OCI-LY7 (cell line): ENCODE data around the gene CCT5. TPM values are rescaled to one million over a fixed set of nuclear protein-coding genes. Genes with fewer than 3 reads are reported as not detected.

Source experiments
- BruUV-seq: library from RNA; stranded (reverse); fragments of 400-500 nt; replicated peaks from 2 replicates; lab custom pipeline; 2021; lab: Mats Ljungman, UMichigan
- CTCF ChIA-PET: fragments of 300-600 bp; sonication (Branson Sonifier 250); formaldehyde crosslinking; loops from one replicate; lab custom pipeline; 2022; ENCODE audit warnings: antibody characterized with exemption; ENCODE audit not compliant: unreplicated experiment; lab: Charles Lee
- POLR2A ChIA-PET: fragments of 300-600 bp; sonication (Branson Sonifier 250); formaldehyde crosslinking; loops from one replicate; lab custom pipeline; 2022; ENCODE audit warnings: antibody characterized with exemption; lab: Charles Lee
- DNase-seq: peaks from one replicate; pipeline ENCODE4 v3.0.0-alpha.2; 2015; ENCODE audit warnings: low spot score
- H2AFZ ChIP-seq: fragments of 200-600 bp; sonication (generic), shearing (Covaris generic); 2 replicates; pipeline ENCODE4 v1.6.1; 2014; ENCODE audit warnings: mild to moderate bottlenecking, antibody characterized with exemption, low read length, moderate library complexity
- H3K27ac ChIP-seq: fragments of 200-600 bp; sonication (generic); 2 replicates; pipeline ENCODE4 v1.5.1; 2014; ENCODE audit warnings: mixed run types, low read depth, mild to moderate bottlenecking, moderate library complexity, low read length, inconsistent platforms; ENCODE audit not compliant: poor library complexity, severe bottlenecking
- H3K36me3 ChIP-seq: fragments of 200-600 bp; sonication (generic); 2 replicates; pipeline ENCODE4 v1.6.1; 2014; ENCODE audit warnings: mild to moderate bottlenecking, antibody characterized with exemption, low read length, moderate library complexity, mixed read lengths; ENCODE audit not compliant: insufficient read depth
- H3K4me1 ChIP-seq: fragments of 200-600 bp; sonication (generic); 2 replicates; pipeline ENCODE4 v1.5.1; 2014; ENCODE audit warnings: mild to moderate bottlenecking, low read length; ENCODE audit not compliant: insufficient read depth, poor library complexity, severe bottlenecking
- H3K4me2 ChIP-seq: fragments of 200-600 bp; sonication (generic); 2 replicates; pipeline ENCODE4 v1.6.1; 2014; ENCODE audit warnings: mild to moderate bottlenecking, low read length
- H3K4me3 ChIP-seq: fragments of 200-600 bp; sonication (generic); 2 replicates; pipeline ENCODE4 v1.5.1; 2014; ENCODE audit warnings: mild to moderate bottlenecking, low read depth, low read length; ENCODE audit not compliant: poor library complexity, severe bottlenecking
- H3K79me2 ChIP-seq: fragments of 200-600 bp; sonication (generic); 2 replicates; pipeline ENCODE4 v1.6.1; 2016; ENCODE audit warnings: low read depth, mild to moderate bottlenecking, low read length, moderate library complexity, mixed read lengths; ENCODE audit not compliant: insufficient read depth
- H3K9me2 ChIP-seq: fragments of 200-600 bp; sonication (generic); 2 replicates; pipeline ENCODE4 v1.6.1; 2016; ENCODE audit warnings: mild to moderate bottlenecking, low read length, mixed read lengths; ENCODE audit not compliant: insufficient read depth
- H3K9me3 ChIP-seq: fragments of 200-600 bp; sonication (generic); 2 replicates; pipeline ENCODE4 v1.6.1; 2014; ENCODE audit warnings: mild to moderate bottlenecking, mixed run types, low read length, mixed read lengths
- H4K20me1 ChIP-seq: fragments of 200-600 bp; sonication (generic); 2 replicates; pipeline ENCODE4 v1.6.1; 2014; ENCODE audit warnings: mild to moderate bottlenecking, antibody characterized with exemption, low read length, moderate library complexity, mixed read lengths; ENCODE audit not compliant: insufficient read depth
- CTCF ChIP-seq: fragments of 200-600 bp; sonication (generic); conservative IDR thresholded peaks from 2 replicates; pipeline ENCODE4 v1.5.1; 2014; ENCODE audit warnings: mild to moderate bottlenecking, antibody characterized with exemption, low read length, moderate library complexity, mixed read lengths
- EZH2phosphoT487 ChIP-seq: fragments of 200-600 bp; sonication (generic); IDR thresholded peaks from 2 replicates; pipeline ENCODE4 v1.6.1; 2018; ENCODE audit warnings: low read depth, borderline replicate concordance, mild to moderate bottlenecking, mixed run types, antibody characterized with exemption, low read length, moderate library complexity, mixed read lengths
- intact Hi-C: fragments of 100-400 bp; cut with micrococcal nuclease; formaldehyde crosslinking; loops from one replicate; pipeline ENCODE4 v1.10.0; 2022; ENCODE audit not compliant: unreplicated experiment
- total RNA-seq, 2 experiments: library from RNA; depleted of rRNA in 1 of 2; stranded (reverse); fragments of >200 nt in 1 of 2; shearing (Covaris generic) in 1 of 2; gene quantifications; 2 replicates each; pipeline ENCODE4 v1.2.3, GENCODE V29; 2014 to 2022

The CCT5 gene
- total RNA-seq, 2 experiments from 2014 or later = 389 to 498 TPM

DNA sequence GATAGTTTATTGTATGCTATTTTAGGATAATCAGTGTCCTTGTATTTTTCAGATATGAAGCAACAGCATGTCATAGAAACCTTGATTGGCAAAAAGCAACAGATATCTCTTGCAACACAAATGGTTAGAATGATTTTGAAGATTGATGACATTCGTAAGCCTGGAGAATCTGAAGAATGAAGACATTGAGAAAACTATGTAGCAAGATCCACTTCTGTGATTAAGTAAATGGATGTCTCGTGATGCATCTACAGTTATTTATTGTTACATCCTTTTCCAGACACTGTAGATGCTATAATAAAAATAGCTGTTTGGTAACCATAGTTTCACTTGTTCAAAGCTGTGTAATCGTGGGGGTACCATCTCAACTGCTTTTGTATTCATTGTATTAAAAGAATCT lies 14.5 kb downstream of the CCT5 start:
- H3K9me2 ChIP-seq = no peaks in the 10 kb centered on the region
- intact Hi-C loops = no loop called here
- no peak overlapping the region for H3K4me2 ChIP-seq
- no peak overlapping the region for H2AFZ ChIP-seq
- no peaks in the 10 kb centered on the region for H3K4me1 ChIP-seq
- no peaks in the 10 kb centered on the region for H3K9me3 ChIP-seq
- DNase-seq = no peak
- H3K79me2 ChIP-seq = no peaks in the 10 kb centered on the region
- ChIA-PET CTCF (no interaction called here), POLR2A (interaction anchor here (0.7 to 1.7 kb wide), 3 partner anchors 9 to 397 kb away, joined by 4 to 9 read pairs (median 4); partner anchors contain the start of genes ATPSCKMT and CCT5)
- no peak overlapping the region for H3K27ac ChIP-seq
- no TSS peak for BruUV-seq
- TF ChIP-seq EZH2phosphoT487 = no peak
- TF ChIP-seq CTCF = no peak
- peaks cover 7% of the 10 kb centered on the region; the same call in 1 of the 2 replicates for H4K20me1 ChIP-seq
- H3K36me3 ChIP-seq = peaks cover 74% of the 10 kb centered on the region
- H3K4me3 ChIP-seq = no peak overlapping the region

DNA sequence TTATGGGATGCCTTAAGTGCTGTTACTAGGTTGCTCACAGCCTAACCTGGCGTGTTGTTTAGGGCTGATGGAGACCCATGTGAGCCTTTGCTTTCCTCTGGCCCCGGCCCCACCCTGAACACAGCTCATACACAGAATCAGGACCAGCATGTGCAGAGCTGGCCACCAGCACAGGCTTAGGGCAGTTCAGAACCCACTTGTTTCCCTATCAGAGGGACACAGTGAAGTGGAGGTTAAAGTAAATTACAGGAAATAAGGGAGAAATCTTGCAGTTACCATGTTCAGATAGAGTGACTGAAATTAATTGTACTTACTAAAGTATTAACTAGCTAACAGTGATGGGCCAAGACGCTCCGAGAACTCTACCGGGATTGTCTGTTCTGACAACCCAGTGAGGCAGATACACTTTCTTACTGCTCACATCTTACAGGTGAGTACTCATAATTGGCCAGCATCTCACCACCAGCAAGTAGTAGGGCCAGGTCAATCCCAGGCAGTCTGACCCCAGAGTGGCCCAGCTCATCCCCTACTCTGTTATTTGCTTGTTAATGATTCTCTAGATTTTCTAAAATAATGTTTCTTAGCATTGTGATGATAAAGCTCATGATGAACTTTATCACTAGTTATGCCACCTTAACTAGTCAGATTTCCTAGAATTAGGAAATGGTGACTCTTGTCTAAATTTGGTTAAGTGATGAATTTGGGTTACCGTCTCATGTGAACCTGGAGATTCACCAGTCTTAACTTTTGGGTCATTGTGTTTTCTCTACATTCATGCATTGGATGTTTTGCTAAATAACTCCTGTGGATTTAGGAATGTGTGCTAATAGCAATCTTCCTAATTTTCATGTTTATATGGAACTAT lies 15.4 kb downstream of the CCT5 start:
- no peak for TF ChIP-seq CTCF
- no peak for TF ChIP-seq EZH2phosphoT487
- Histone ChIP-seq H3K4me2 (no peak overlapping the region), H3K9me3 (no peaks in the 10 kb centered on the region), H3K27ac (no peak overlapping the region), H3K9me2 (no peaks in the 10 kb centered on the region), H3K79me2 (no peaks in the 10 kb centered on the region), H3K36me3 (peaks cover 65% of the 10 kb centered on the region), H4K20me1 (peaks cover 7% of the 10 kb centered on the region; the same call in 1 of the 2 replicates), H3K4me3 (no peak overlapping the region), H2AFZ (no peak overlapping the region), H3K4me1 (no peaks in the 10 kb centered on the region)
- BruUV-seq = no TSS peak
- CTCF ChIA-PET = no interaction called here
- intact Hi-C loops = no loop called here
- POLR2A ChIA-PET = interaction anchor here (0.7 to 1.7 kb wide), 3 partner anchors 8 to 397 kb away, joined by 4 to 9 read pairs (median 4); partner anchors contain the start of genes ATPSCKMT and CCT5
- DNase-seq = no peak

GRCh38 chr5:10266137-10266536 lies 16.1 kb downstream of the CCT5 start:
- H3K4me1 ChIP-seq = no peaks in the 10 kb centered on the region
- no peak overlapping the region for H3K4me3 ChIP-seq
- BruUV-seq = no TSS peak
- peaks cover 58% of the 10 kb centered on the region for H3K36me3 ChIP-seq
- ChIA-PET CTCF (no interaction called here), POLR2A (no interaction called here)
- no peaks in the 10 kb centered on the region for H3K79me2 ChIP-seq
- DNase-seq = no peak
- H4K20me1 ChIP-seq = peaks cover 7% of the 10 kb centered on the region; the same call in 1 of the 2 replicates
- intact Hi-C loops = no loop called here
- H2AFZ ChIP-seq = no peak overlapping the region
- H3K4me2 ChIP-seq = no peak overlapping the region
- H3K9me3 ChIP-seq = no peaks in the 10 kb centered on the region
- no peaks in the 10 kb centered on the region for H3K9me2 ChIP-seq
- no peak overlapping the region for H3K27ac ChIP-seq
- TF ChIP-seq EZH2phosphoT487 (no peak), CTCF (no peak)
